VCaP (cell line): ENCODE measurements around the gene C19orf81.

Experiments
- H3K27ac ChIP-seq: fragments of 450-650 bp; 2 replicates; pipeline ENCODE4 v1.5.1; 2017
- CTCF ChIP-seq: fragments of 450-650 bp; conservative IDR thresholded peaks from 2 replicates; pipeline ENCODE4 v1.5.1; 2017; ENCODE audit warnings: mild to moderate bottlenecking, moderate library complexity

The C19orf81 gene

GRCh38 chr19:50662651-50663481 lies 13.6 kb downstream of the C19orf81 start:
- no peak for TF ChIP-seq CTCF
- H3K27ac ChIP-seq: no peak overlapping the region

- H3K27ac ChIP-seq: no peak overlapping the region
Measured at GRCh38 chr19:50663482-50663790, 14.2 kb downstream of the C19orf81 start.

GRCh38 chr19:50664204-50664603 lies 15.0 kb downstream of the C19orf81 start:
- H3K27ac ChIP-seq: no peak overlapping the region
- no peak for TF ChIP-seq CTCF

More at GRCh38 chr19:50663482-50663790, 14.2 kb downstream of the C19orf81 start:
- peak; percentile 37 for TF ChIP-seq CTCF

- TF ChIP-seq CTCF: no peak
- H3K27ac ChIP-seq: no peak overlapping the region
Measured at GRCh38 chr19:50666346-50667176, 17.3 kb downstream of the C19orf81 start.

GRCh38 chr19:50667177-50667758 lies 18.0 kb downstream of the C19orf81 start:
- no peak overlapping the region for H3K27ac ChIP-seq
- TF ChIP-seq CTCF: no peak

- H3K27ac ChIP-seq: no peak overlapping the region
- no peak for TF ChIP-seq CTCF
Measured at GRCh38 chr19:50667759-50668231, 18.6 kb downstream of the C19orf81 start.

- no peak overlapping the region for H3K27ac ChIP-seq
- TF ChIP-seq CTCF: no peak
Measured at GRCh38 chr19:50668416-50668815, 19.2 kb downstream of the C19orf81 start.
